A673 (cell line): ENCODE results near the gene REC114. TPM values are rescaled to one million over a fixed set of nuclear protein-coding genes. Genes with fewer than 3 reads are reported as not detected.
"Not testable (repeated sequence)": the region's sequence is repeated elsewhere in the genome, so short reads cannot be mapped to it uniquely, and the experiment has no call there.

Experiments used
- BruUV-seq: library from RNA; stranded (reverse); fragments of 400-500 nt; replicated peaks from 2 replicates; lab custom pipeline; 2021; lab: Mats Ljungman, UMichigan
- CTCF ChIA-PET: fragments of 300-600 bp; sonication (Branson Sonifier 250); formaldehyde crosslinking; loops from one replicate; lab custom pipeline; 2022; ENCODE audit warnings: antibody characterized with exemption; lab: Charles Lee
- POLR2A ChIA-PET: fragments of 300-600 bp; sonication (Branson Sonifier 250); formaldehyde crosslinking; loops from one replicate; lab custom pipeline; 2022; ENCODE audit warnings: antibody characterized with exemption; ENCODE audit not compliant: low non-redundant PET; lab: Charles Lee
- DNase-seq: peaks from one replicate; pipeline ENCODE4 v3.0.0-alpha.2; 2015; ENCODE audit warnings: low spot score
- H3K27ac ChIP-seq: fragments of 200-600 bp; sonication (generic); 2 replicates; pipeline ENCODE4 v1.5.1; 2016; ENCODE audit warnings: mixed run types, low read depth, mild to moderate bottlenecking, mixed read lengths, antibody characterized with exemption, low read length; ENCODE audit not compliant: poor library complexity, severe bottlenecking
- H3K27me3 ChIP-seq: fragments of 200-600 bp; sonication (generic); replicated peaks from 2 replicates; pipeline ENCODE4 v1.6.1; 2017; ENCODE audit warnings: mixed run types, low read depth, mild to moderate bottlenecking, mixed read lengths, antibody characterized with exemption, low read length; ENCODE audit not compliant: insufficient read depth, poor library complexity
- H3K36me3 ChIP-seq: fragments of 200-600 bp; sonication (generic); 2 replicates; pipeline ENCODE4 v1.6.1; 2016; ENCODE audit warnings: mixed run types, mild to moderate bottlenecking, mixed read lengths, antibody characterized with exemption, low read length; ENCODE audit not compliant: insufficient read depth, poor library complexity, severe bottlenecking
- H3K4me1 ChIP-seq: fragments of 200-600 bp; sonication (generic); 2 replicates; pipeline ENCODE4 v1.6.1; 2017; ENCODE audit warnings: mixed run types, mild to moderate bottlenecking, mixed read lengths, antibody characterized with exemption, low read length; ENCODE audit not compliant: insufficient read depth, poor library complexity, severe bottlenecking
- H3K4me3 ChIP-seq: fragments of 200-600 bp; sonication (generic); 2 replicates; pipeline ENCODE4 v1.5.1; 2016; ENCODE audit warnings: low read depth, mixed run types, mild to moderate bottlenecking, mixed read lengths, low read length; ENCODE audit not compliant: poor library complexity, severe bottlenecking
- H3K9me3 ChIP-seq: fragments of 200-600 bp; sonication (generic); 2 replicates; pipeline ENCODE4 v1.6.1; 2016; ENCODE audit warnings: mixed run types, low read depth, mild to moderate bottlenecking, mixed read lengths, antibody characterized with exemption, low read length; ENCODE audit not compliant: poor library complexity, severe bottlenecking
- EZH2 ChIP-seq: fragments of 200-600 bp; sonication (generic); IDR thresholded peaks from 2 replicates; pipeline ENCODE4 v1.6.1; 2017; ENCODE audit warnings: borderline replicate concordance, low read depth, mild to moderate bottlenecking, mixed read lengths, antibody characterized with exemption, low read length; ENCODE audit not compliant: poor library complexity, severe bottlenecking
- intact Hi-C: fragments of 100-400 bp; cut with micrococcal nuclease; formaldehyde crosslinking; loops from one replicate; pipeline ENCODE4 v1.10.0; 2022; ENCODE audit not compliant: unreplicated experiment
- total RNA-seq: library from RNA; stranded (reverse); gene quantifications from 2 replicates; pipeline ENCODE4 v1.2.3, GENCODE V29; 2021
- TF ChIP-seq, protein P1 (sequence below): fragments of 300-800, 200-600 bp; sonication (generic); conservative IDR thresholded peaks from 2 replicates; pipeline ENCODE4 v1.5.1; 2017; ENCODE audit warnings: low read depth, mild to moderate bottlenecking, antibody characterized with exemption, low read length, moderate library complexity, mixed read lengths

The REC114 gene
- total RNA-seq, 1 experiment from 2014 or later = not detected

DNA sequence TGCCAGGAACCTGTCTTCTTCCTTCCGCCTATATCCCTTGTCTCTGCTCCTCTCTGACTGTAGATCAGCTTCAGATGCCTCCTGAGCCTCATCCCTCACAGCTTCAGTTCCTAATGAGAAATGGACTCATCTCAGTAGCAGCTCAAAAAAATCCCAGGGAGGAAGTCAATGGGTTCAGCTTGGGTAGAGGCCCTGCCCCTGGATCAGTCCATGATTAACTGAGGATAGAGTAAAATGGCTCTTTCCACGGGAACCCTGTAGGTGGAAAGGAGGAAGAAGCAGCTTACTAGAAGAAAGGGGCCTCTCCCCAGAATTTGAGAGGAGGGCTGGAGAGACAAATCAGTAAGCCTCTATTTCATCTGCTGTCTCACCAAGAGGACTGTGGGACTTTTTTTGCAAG is 47.3 kb upstream of the REC114 start:
- H3K36me3 ChIP-seq = no peaks in the 10 kb centered on the region
- H3K4me3 ChIP-seq = no peak overlapping the region
- ChIA-PET POLR2A (no interaction called here), CTCF (interaction anchor here (0.7 kb wide), 1 partner anchor 162 kb away, joined by 5 read pairs; no protein-coding TSS in a partner anchor)
- intact Hi-C loops = no loop called here
- TF ChIP-seq, protein P1, sequence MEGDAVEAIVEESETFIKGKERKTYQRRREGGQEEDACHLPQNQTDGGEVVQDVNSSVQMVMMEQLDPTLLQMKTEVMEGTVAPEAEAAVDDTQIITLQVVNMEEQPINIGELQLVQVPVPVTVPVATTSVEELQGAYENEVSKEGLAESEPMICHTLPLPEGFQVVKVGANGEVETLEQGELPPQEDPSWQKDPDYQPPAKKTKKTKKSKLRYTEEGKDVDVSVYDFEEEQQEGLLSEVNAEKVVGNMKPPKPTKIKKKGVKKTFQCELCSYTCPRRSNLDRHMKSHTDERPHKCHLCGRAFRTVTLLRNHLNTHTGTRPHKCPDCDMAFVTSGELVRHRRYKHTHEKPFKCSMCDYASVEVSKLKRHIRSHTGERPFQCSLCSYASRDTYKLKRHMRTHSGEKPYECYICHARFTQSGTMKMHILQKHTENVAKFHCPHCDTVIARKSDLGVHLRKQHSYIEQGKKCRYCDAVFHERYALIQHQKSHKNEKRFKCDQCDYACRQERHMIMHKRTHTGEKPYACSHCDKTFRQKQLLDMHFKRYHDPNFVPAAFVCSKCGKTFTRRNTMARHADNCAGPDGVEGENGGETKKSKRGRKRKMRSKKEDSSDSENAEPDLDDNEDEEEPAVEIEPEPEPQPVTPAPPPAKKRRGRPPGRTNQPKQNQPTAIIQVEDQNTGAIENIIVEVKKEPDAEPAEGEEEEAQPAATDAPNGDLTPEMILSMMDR = no peak
- TF ChIP-seq EZH2 = no peak
- DNase-seq = no peak
- H3K9me3 ChIP-seq = no peaks in the 10 kb centered on the region
- no peak overlapping the region for H3K27ac ChIP-seq
- no peaks in the 10 kb centered on the region for H3K4me1 ChIP-seq
- no TSS peak for BruUV-seq
- H3K27me3 ChIP-seq = peaks cover 21% of the 10 kb centered on the region

DNA sequence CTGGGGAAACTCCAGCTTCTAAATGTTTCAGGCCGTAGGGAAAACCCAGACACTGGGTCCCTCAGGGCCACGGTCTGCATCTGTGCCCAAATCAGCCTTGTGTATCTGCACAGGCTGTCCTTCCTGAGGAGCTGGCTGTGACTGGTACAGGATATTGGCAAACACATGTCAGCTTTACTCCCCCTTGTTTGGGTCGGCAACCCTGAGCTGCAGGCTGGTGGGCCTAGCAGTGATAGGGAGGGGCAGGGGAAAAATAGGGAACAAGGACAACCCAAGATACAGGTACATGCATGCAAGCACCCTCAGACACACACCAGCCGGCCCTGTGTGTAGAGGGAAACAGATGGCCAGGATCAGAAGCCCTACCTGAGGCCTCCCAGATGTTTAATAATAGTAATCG is 45.5 kb upstream of the REC114 start:
- H3K27ac ChIP-seq = no peak overlapping the region
- H3K36me3 ChIP-seq = no peaks in the 10 kb centered on the region
- H3K27me3 ChIP-seq = peaks cover 17% of the 10 kb centered on the region
- intact Hi-C loops = no loop called here
- ChIA-PET CTCF (no interaction called here), POLR2A (no interaction called here)
- DNase-seq = no peak
- H3K4me1 ChIP-seq = no peaks in the 10 kb centered on the region
- TF ChIP-seq, protein P1 = no peak
- no peak for TF ChIP-seq EZH2
- H3K4me3 ChIP-seq = no peak overlapping the region
- H3K9me3 ChIP-seq = no peaks in the 10 kb centered on the region
- BruUV-seq = no TSS peak

DNA sequence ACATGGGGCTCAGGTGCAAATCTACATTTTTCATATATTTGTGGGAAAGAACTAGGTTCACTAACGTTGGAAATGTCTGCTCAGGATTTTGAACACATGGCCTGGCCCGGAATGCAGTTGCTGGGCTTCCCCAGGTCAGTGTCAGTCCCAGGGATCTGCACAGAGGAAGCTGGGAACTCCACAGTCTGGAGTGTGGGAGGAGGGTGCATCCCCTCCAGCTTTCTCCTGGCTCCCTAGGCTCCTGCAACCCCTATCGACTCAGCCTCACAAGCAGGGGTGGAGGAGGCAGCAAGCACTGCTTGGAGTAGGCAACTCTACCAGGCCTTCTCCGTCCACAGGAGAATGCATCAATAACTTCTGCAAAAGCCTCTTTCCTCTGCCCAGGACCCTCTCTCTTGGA is 44.1 kb upstream of the REC114 start:
- ChIA-PET POLR2A (no interaction called here), CTCF (no interaction called here)
- TF ChIP-seq, protein P1 = no peak
- TF ChIP-seq EZH2 = no peak
- no peak for DNase-seq
- Histone ChIP-seq H3K27me3 (peaks cover 6% of the 10 kb centered on the region), H3K4me3 (no peak overlapping the region), H3K27ac (no peak overlapping the region), H3K4me1 (no peaks in the 10 kb centered on the region), H3K9me3 (no peaks in the 10 kb centered on the region), H3K36me3 (no peaks in the 10 kb centered on the region)
- intact Hi-C loops = no loop called here
- no TSS peak for BruUV-seq

GRCh38 chr15:73400222-73400621 is 42.7 kb upstream of the REC114 start:
- H3K36me3 ChIP-seq, H3K4me1 ChIP-seq, H3K4me3 ChIP-seq, DNase-seq, H3K9me3 ChIP-seq, H3K27me3 ChIP-seq, CTCF ChIA-PET, BruUV-seq, POLR2A ChIA-PET, H3K27ac ChIP-seq, intact Hi-C loops: not testable (repeated sequence)
